ENCODE results near the gene PPP2R5A. TPM values are rescaled to one million over a fixed set of nuclear protein-coding genes. Genes with fewer than 3 reads are reported as not detected.

The PPP2R5A gene
- total and polyA plus RNA-seq, 2 of the 13 experiments (the other 11 are each of a cell fraction or from before 2014, with no cell fraction given), result 22.0 to 31.4 TPM

GRCh38 chr1:212341090-212341489 lies 55.9 kb downstream of the PPP2R5A start:
- ATAC-seq (no peak), DNase-seq (ENCODE audit: low spot score) (no peak), FAIRE-seq (no peak)
- ChIA-PET CTCF (ENCODE audit: low intra/inter-chr PET ratio, low total read pairs) (no interaction called here), POLR2A (no interaction called here)
- intact Hi-C loops (cut with micrococcal nuclease; ENCODE audit: unreplicated experiment), result no loop called here
- H3K27me3 ChIP-seq (ENCODE audit: control insufficient read depth in 1 of 2, insufficient read depth in 2 of 2, low read length in 2 of 2), result no peaks in the 10 kb centered on the region
- no peak overlapping the region for H3K27ac ChIP-seq (ENCODE audit: extremely low read length, insufficient read depth, low read length)
- no peaks in the 10 kb centered on the region for H3K79me2 ChIP-seq (ENCODE audit: insufficient read depth, low read length)
- H3K9me3 ChIP-seq (ENCODE audit: low read length), result no peaks in the 10 kb centered on the region
- no peak for TF ChIP-seq MAZ (IDR thresholded peaks at IDR 0.05; ENCODE audit: borderline replicate concordance, low read depth, low read length)
- TF ChIP-seq MAZ (CRISPR knock-in tag; IDR thresholded peaks at IDR 0.05; ENCODE audit: low read depth), result no peak
- no peak for TF ChIP-seq ZFP36L1 (CRISPR knock-in tag; IDR thresholded peaks at IDR 0.05)
- no peak for TF ChIP-seq IRF9 (CRISPR knock-in tag; IDR thresholded peaks at IDR 0.05; ENCODE audit: borderline replicate concordance)
- TF ChIP-seq ONECUT2 (CRISPR knock-in tag; IDR thresholded peaks at IDR 0.05), result no peak
- no peak for TF ChIP-seq REPIN1 (CRISPR knock-in tag; IDR thresholded peaks at IDR 0.05; ENCODE audit: borderline replicate concordance, low read depth)
- no peak for TF ChIP-seq ZNF550 (CRISPR knock-in tag; IDR thresholded peaks at IDR 0.05; ENCODE audit: borderline replicate concordance)
- no peak for TF ChIP-seq HOXD1 (CRISPR knock-in tag; IDR thresholded peaks at IDR 0.05)
- no peak for TF ChIP-seq JARID2 (CRISPR knock-in tag; IDR thresholded peaks at IDR 0.05; ENCODE audit: insufficient replicate concordance)
- TF ChIP-seq, protein P1, sequence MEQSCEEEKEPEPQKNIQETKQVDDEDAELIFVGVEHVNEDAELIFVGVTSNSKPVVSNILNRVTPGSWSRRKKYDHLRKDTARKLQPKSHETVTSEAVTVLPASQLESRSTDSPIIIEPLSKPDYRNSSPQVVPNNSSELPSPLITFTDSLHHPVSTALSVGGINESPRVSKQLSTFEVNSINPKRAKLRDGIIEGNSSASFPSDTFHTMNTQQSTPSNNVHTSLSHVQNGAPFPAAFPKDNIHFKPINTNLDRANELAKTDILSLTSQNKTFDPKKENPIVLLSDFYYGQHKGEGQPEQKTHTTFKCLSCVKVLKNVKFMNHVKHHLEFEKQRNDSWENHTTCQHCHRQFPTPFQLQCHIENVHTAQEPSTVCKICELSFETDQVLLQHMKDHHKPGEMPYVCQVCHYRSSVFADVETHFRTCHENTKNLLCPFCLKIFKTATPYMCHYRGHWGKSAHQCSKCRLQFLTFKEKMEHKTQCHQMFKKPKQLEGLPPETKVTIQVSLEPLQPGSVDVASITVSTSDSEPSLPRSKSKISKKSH (CRISPR knock-in tag; IDR thresholded peaks at IDR 0.05; ENCODE audit: borderline replicate concordance), result no peak
- no peak for TF ChIP-seq KLF16 (CRISPR knock-in tag; IDR thresholded peaks at IDR 0.05)
- no peak for TF ChIP-seq ZNF33A (CRISPR knock-in tag; IDR thresholded peaks at IDR 0.05; ENCODE audit: borderline replicate concordance)
- no peak for TF ChIP-seq TBX3 (IDR thresholded peaks at IDR 0.05; ENCODE audit: borderline replicate concordance)
- TF ChIP-seq TCF7 (IDR thresholded peaks at IDR 0.05; ENCODE audit: low read depth), result no peak
- H4K20me1 ChIP-seq (ENCODE audit: insufficient read depth, low read length), result no peaks in the 10 kb centered on the region
- no peak overlapping the region for H2AFZ ChIP-seq (ENCODE audit: low read length)
- H3K36me3 ChIP-seq (replicated peaks in 1 of 2; ENCODE audit: control insufficient read depth in 1 of 2, insufficient read depth in 2 of 2, low read length in 2 of 2), result peaks cover 1 to 44% of the 10 kb centered on the region in 2 experiments; a peak in 3 of 5 replicates
- WGBS (ENCODE audit: low lambda C conversion rate), result 91% methylated on average over 1 of the region's 1 CpG
- no peak overlapping the region for H3K4me3 ChIP-seq (replicated peaks in 1 of 3; ENCODE audit: insufficient read depth in 1 of 3, low read depth in 2 of 3, low read length in 3 of 3)
- no TSS peak for BruUV-seq (replicated peaks)
- no peak overlapping the region for H3K4me2 ChIP-seq (ENCODE audit: low read depth, low read length)
- no peak overlapping the region for H3K9ac ChIP-seq (ENCODE audit: insufficient read depth, low read depth, low read length)
- no peaks in the 10 kb centered on the region for H3K4me1 ChIP-seq (ENCODE audit: insufficient read depth, low read length)
- in situ Hi-C loops (cut with HindIII; ENCODE audit: extremely low pct_ligation_motif_present, low pct_unique_long_range_greater_than_20kb), result no loop called here

Data from HepG2 (cell line).